ENCODE data around the gene GOLIM4. TPM values are rescaled to one million over a fixed set of nuclear protein-coding genes. Genes with fewer than 3 reads are reported as not detected.

Gene GOLIM4
- total RNA-seq, 1 donor from 2014 or later: 35.9 TPM

DNA sequence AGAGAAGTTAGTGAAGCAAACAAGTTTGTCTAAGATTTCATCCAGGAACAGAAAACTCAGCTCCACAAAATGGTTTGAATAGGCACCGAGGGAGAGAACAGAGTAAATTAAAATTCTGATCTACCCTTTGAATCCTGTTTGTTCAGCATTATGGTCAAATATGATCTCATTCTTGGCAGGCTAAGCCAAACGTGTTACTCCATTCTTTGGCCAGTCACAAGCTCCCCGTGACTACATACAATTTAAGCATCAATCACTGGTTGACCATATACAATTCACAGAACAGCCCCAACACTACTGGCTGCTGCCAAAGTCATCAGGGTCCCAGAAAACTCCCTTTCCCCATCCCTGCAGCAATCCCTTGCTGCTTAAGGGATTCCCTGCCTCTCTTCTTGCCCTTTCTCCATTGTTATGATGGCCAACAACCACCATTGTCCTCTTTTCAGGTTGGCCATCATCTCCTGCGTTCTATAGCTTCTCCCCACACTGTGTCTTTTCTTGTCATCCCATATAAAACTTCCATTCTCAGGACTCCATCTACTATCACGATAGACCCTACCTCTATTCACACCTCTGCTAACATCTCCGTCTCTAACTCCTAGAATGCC lies 46.3 kb downstream of the GOLIM4 start:
- TF ChIP-seq, protein P1, sequence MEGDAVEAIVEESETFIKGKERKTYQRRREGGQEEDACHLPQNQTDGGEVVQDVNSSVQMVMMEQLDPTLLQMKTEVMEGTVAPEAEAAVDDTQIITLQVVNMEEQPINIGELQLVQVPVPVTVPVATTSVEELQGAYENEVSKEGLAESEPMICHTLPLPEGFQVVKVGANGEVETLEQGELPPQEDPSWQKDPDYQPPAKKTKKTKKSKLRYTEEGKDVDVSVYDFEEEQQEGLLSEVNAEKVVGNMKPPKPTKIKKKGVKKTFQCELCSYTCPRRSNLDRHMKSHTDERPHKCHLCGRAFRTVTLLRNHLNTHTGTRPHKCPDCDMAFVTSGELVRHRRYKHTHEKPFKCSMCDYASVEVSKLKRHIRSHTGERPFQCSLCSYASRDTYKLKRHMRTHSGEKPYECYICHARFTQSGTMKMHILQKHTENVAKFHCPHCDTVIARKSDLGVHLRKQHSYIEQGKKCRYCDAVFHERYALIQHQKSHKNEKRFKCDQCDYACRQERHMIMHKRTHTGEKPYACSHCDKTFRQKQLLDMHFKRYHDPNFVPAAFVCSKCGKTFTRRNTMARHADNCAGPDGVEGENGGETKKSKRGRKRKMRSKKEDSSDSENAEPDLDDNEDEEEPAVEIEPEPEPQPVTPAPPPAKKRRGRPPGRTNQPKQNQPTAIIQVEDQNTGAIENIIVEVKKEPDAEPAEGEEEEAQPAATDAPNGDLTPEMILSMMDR (IDR thresholded peaks at IDR 0.05; ENCODE audit: unreplicated experiment): no peak
- H3K4me1 Mint-ChIP-seq (ENCODE audit: unreplicated experiment): peaks cover 6% of the 10 kb centered on the region
- H3K9me3 Mint-ChIP-seq (ENCODE audit: unreplicated experiment): no peaks in the 10 kb centered on the region
- no peak overlapping the region for H3K4me3 Mint-ChIP-seq (ENCODE audit: unreplicated experiment)
- no peaks in the 10 kb centered on the region for H3K36me3 Mint-ChIP-seq (ENCODE audit: low read depth, unreplicated experiment)
- peaks cover 6% of the 10 kb centered on the region for H3K27me3 Mint-ChIP-seq (ENCODE audit: unreplicated experiment)
- no peak for DNase-seq (ENCODE audit: low spot score)
- no peak overlapping the region for H3K27ac Mint-ChIP-seq (ENCODE audit: unreplicated experiment)

DNA sequence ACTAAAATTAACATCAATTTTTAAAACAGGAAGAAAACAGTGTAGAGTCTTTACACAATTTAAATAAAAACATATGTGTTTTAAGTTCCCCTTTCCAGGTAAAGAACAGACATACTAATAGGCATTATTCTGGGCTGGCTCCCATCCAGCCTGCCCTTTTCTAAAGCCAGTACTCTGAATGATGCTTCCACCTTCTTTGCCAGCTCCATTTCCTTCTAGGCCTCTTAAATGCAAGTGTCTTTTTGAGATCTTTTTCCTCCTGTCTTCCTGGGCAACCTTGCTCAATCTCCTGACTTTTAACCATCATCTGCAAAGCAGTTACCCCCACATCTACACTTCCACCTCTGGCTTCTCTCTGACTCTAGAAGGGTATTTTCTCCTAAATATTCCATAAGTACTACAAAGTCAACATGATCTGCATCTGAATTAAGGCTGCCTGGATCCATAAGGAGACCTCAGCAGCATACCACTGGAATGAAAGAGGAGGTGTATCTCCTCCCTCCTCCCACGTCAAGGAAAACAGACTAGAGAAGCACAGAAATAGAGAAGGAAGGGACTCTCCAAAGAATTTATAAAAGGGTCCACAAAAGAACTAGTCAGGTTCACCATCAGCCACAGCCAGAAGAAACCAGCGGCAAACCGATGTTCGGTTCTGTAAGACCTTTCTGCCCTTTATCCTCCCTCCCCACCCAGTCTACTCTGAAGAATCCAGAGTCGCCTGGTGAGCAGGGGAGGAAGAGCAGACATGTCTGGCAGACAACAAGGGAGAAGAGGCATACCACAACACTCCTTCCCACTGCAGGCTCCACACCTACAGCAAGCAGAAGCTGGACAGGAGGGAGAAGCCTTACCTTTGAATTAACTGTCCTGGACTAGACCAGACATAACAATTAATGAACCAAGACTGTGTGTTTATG lies 47.1 kb downstream of the GOLIM4 start:
- Mint-ChIP-seq H3K36me3 (ENCODE audit: low read depth, unreplicated experiment) (no peaks in the 10 kb centered on the region), H3K27me3 (ENCODE audit: unreplicated experiment) (peaks cover 2% of the 10 kb centered on the region), H3K4me1 (ENCODE audit: unreplicated experiment) (peaks cover 14% of the 10 kb centered on the region), H3K9me3 (ENCODE audit: unreplicated experiment) (no peaks in the 10 kb centered on the region), H3K27ac (ENCODE audit: unreplicated experiment) (no peak overlapping the region), H3K4me3 (ENCODE audit: unreplicated experiment) (no peak overlapping the region)
- TF ChIP-seq, protein P1 (IDR thresholded peaks at IDR 0.05; ENCODE audit: unreplicated experiment): no peak
- DNase-seq (ENCODE audit: low spot score): no peak

DNA sequence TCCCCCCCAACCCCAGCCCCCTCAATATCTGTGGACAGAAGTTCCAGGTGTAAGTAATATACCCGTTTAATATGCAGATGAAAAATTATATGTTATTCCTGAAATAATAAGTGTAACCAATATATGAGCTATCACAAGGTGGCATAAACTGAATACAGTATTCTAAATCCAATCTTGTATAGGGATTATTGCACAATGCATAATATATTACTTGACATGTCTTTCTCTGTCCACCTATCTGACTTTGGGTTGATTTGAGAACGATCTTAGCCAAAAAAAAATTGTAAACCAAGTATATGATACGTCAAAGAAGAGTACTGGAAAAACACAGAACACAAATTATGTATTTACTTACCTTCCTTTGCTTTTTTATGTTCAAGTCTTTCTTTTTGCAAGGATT lies 47.8 kb downstream of the GOLIM4 start:
- no peaks in the 10 kb centered on the region for H3K9me3 Mint-ChIP-seq (ENCODE audit: unreplicated experiment)
- no peak overlapping the region for H3K4me3 Mint-ChIP-seq (ENCODE audit: unreplicated experiment)
- H3K27ac Mint-ChIP-seq (ENCODE audit: unreplicated experiment): no peak overlapping the region
- no peak for DNase-seq (ENCODE audit: low spot score)
- TF ChIP-seq, protein P1 (IDR thresholded peaks at IDR 0.05; ENCODE audit: unreplicated experiment): no peak
- no peaks in the 10 kb centered on the region for H3K36me3 Mint-ChIP-seq (ENCODE audit: low read depth, unreplicated experiment)
- no peaks in the 10 kb centered on the region for H3K27me3 Mint-ChIP-seq (ENCODE audit: unreplicated experiment)
- H3K4me1 Mint-ChIP-seq (ENCODE audit: unreplicated experiment): peaks cover 14% of the 10 kb centered on the region

DNA sequence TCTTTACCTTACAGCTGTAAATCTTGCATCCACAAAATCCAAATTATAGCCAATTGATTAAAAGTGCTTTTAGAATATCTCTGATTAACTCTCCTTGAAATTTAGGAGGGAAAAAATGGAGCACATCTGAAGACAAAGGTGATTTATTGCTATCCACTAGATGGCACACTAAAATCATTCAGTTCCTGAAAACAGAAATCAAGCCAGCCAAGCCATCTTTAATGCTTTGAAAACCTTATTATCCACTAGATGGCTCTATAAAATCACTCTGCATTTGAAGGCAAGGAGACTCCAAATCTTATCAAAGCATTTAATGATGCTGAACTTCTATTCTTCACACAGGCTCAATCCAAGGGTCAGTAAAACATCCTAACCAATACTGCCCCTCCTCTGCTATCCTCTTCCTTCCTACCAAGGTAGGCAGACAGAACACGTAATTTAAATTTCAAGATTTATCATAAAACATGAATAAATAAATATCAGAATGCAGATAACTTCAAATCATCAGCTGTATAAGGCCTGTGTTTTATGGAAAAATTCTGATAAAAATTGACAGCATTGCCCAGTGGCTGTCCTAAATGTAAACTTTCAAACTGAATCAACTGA lies 48.4 kb downstream of the GOLIM4 start:
- TF ChIP-seq, protein P1 (IDR thresholded peaks at IDR 0.05; ENCODE audit: unreplicated experiment): peak; percentile 55
- Mint-ChIP-seq H3K27ac (ENCODE audit: unreplicated experiment) (no peak overlapping the region), H3K27me3 (ENCODE audit: unreplicated experiment) (no peaks in the 10 kb centered on the region), H3K36me3 (ENCODE audit: low read depth, unreplicated experiment) (no peaks in the 10 kb centered on the region), H3K9me3 (ENCODE audit: unreplicated experiment) (no peaks in the 10 kb centered on the region), H3K4me3 (ENCODE audit: unreplicated experiment) (no peak overlapping the region), H3K4me1 (ENCODE audit: unreplicated experiment) (peaks cover 14% of the 10 kb centered on the region)
- peak; percentile 12 for DNase-seq (ENCODE audit: low spot score)
